CD4-positive, CD25-positive, alpha-beta regulatory T cell (primary cell): Measurements from ENCODE around the gene CIAO1. TPM values are rescaled to one million over a fixed set of nuclear protein-coding genes. Genes with fewer than 3 reads are reported as not detected.
"Not testable (repeated sequence)": the region's sequence is repeated elsewhere in the genome, so short reads cannot be mapped to it uniquely, and the experiment has no call there.

Experiments
- ATAC-seq, 2 donors: fragments of 150-1000 bp; cut with Tn5 transposase; one replicate each; pipeline ENCODE4 v1.10.0; 2021; ENCODE audit warnings: low read depth in 2 of 2, moderate number of reproducible peaks in 2 of 2, moderate library complexity in 1 of 2
- DNase-seq, 3 donors: peaks; one replicate each; pipeline versions ENCODE4 v3.0.0 to v3.0.0-alpha.2; 2012 to 2022; ENCODE audit warnings: mixed read lengths in 1 of 3
- H3K27ac ChIP-seq: one replicate; pipeline ENCODE4 v1.7.0; 2013; ENCODE audit warnings: mild to moderate bottlenecking, low read length; ENCODE audit not compliant: insufficient read depth, poor library complexity, severe bottlenecking
- H3K27me3 ChIP-seq: one replicate; pipeline ENCODE4 v1.7.0; 2013; ENCODE audit warnings: low read length; ENCODE audit not compliant: control insufficient read depth, insufficient read depth
- H3K36me3 ChIP-seq: one replicate; pipeline ENCODE4 v1.7.0; 2013; ENCODE audit warnings: mild to moderate bottlenecking, low read length, moderate library complexity; ENCODE audit not compliant: control insufficient read depth, insufficient read depth
- H3K4me1 ChIP-seq: 2 replicates; pipeline ENCODE4 v1.7.0; 2013; ENCODE audit warnings: mild to moderate bottlenecking, low read length; ENCODE audit not compliant: insufficient read depth, control insufficient read depth, poor library complexity, severe bottlenecking
- H3K4me3 ChIP-seq: one replicate; pipeline ENCODE4 v1.7.0; 2013; ENCODE audit warnings: low read depth, mild to moderate bottlenecking, low read length, moderate library complexity
- H3K9me3 ChIP-seq, 2 experiments: 1 replicate in 1 of 2; 2 replicates in 1 of 2; pipeline ENCODE4 v1.7.0; 2013; ENCODE audit warnings: low read length in 2 of 2, mild to moderate bottlenecking in 1 of 2, moderate library complexity in 1 of 2; ENCODE audit not compliant: control insufficient read depth in 2 of 2
- H3K27ac Mint-ChIP-seq, 3 donors: one replicate each; pipeline ENCODE4 v1.8.0; 2020 to 2022; ENCODE audit warnings: mild to moderate bottlenecking in 3 of 3, mixed read lengths in 3 of 3, moderate library complexity in 2 of 3
- H3K27me3 Mint-ChIP-seq: one replicate; pipeline ENCODE4 v1.8.0; 2022; ENCODE audit warnings: mild to moderate bottlenecking, mixed read lengths
- H3K36me3 Mint-ChIP-seq: one replicate; pipeline ENCODE4 v1.8.0; 2020; ENCODE audit warnings: mixed read lengths
- H3K4me1 Mint-ChIP-seq, 4 donors: one replicate each; pipeline ENCODE4 v1.8.0; 2020 to 2022; ENCODE audit warnings: mixed read lengths in 4 of 4, mild to moderate bottlenecking in 1 of 4
- H3K4me3 Mint-ChIP-seq, 4 donors: one replicate each; pipeline ENCODE4 v1.8.0; 2020 to 2022; ENCODE audit warnings: mild to moderate bottlenecking in 4 of 4, mixed read lengths in 4 of 4, moderate library complexity in 3 of 4
- H3K9me3 Mint-ChIP-seq, 7 donors: one replicate each; pipeline ENCODE4 v1.8.0; 2020 to 2022; ENCODE audit warnings: mixed read lengths in 7 of 7, mild to moderate bottlenecking in 3 of 7, moderate library complexity in 2 of 7
- polyA plus RNA-seq, 4 donors: library from polyadenylated mRNA; unstranded; fragments of 300-500 nt; fragmentation: Illumina TruSeq; gene quantifications; one replicate each; pipeline ENCODE4 v1.2.3, GENCODE V29; 2021
- total RNA-seq: library from RNA; stranded (reverse); gene quantifications from one replicate; pipeline ENCODE4 v1.2.3, GENCODE V29; 2022

Gene CIAO1
- total and polyA plus RNA-seq, 5 donors from 2014 or later: 60.3 to 102 (median 90.0) TPM

GRCh38 chr2:96287273-96287856 is 21.3 kb downstream of the CIAO1 start:
- no peak overlapping the region for H3K4me3 ChIP-seq
- peaks cover 0 to 4% (median 0%) of the 10 kb centered on the region in 4 donors for H3K4me1 Mint-ChIP-seq
- ATAC-seq: no peak
- no peaks in the 10 kb centered on the region for H3K4me1 ChIP-seq
- H3K36me3 ChIP-seq: peaks cover 99% of the 10 kb centered on the region
- peaks cover 60% of the 10 kb centered on the region for H3K36me3 Mint-ChIP-seq
- H3K27ac ChIP-seq: no peak overlapping the region
- H3K9me3 Mint-ChIP-seq: no peaks in the 10 kb centered on the region
- no peaks in the 10 kb centered on the region for H3K27me3 ChIP-seq
- H3K27me3 Mint-ChIP-seq: no peaks in the 10 kb centered on the region
- H3K4me3 Mint-ChIP-seq: peak overlapping the region in 1 of 4 donors; percentile 32
- peak overlapping the region in 1 of 3 donors; percentile 52 for H3K27ac Mint-ChIP-seq
- no peak for DNase-seq
- no peaks in the 10 kb centered on the region for H3K9me3 ChIP-seq

- H3K27ac ChIP-seq: no peak overlapping the region
- Mint-ChIP-seq H3K9me3 (no peaks in the 10 kb centered on the region), H3K4me1 (peaks cover 0 to 5% (median 2%) of the 10 kb centered on the region in 4 donors), H3K4me3 (no peak overlapping the region), H3K36me3 (peaks cover 74% of the 10 kb centered on the region), H3K27ac (no peak overlapping the region), H3K27me3 (no peaks in the 10 kb centered on the region)
- DNase-seq (no peak), ATAC-seq (no peak)
- H3K4me3 ChIP-seq: no peak overlapping the region
- no peaks in the 10 kb centered on the region for H3K27me3 ChIP-seq
- peaks cover 99% of the 10 kb centered on the region for H3K36me3 ChIP-seq
- no peaks in the 10 kb centered on the region for H3K4me1 ChIP-seq
- H3K9me3 ChIP-seq: no peaks in the 10 kb centered on the region
Measured at GRCh38 chr2:96291751-96292150, 25.7 kb downstream of the CIAO1 start.

GRCh38 chr2:96294271-96294670 is 28.2 kb downstream of the CIAO1 start:
- H3K4me1 ChIP-seq, DNase-seq, H3K9me3 Mint-ChIP-seq, H3K4me3 ChIP-seq, H3K27me3 Mint-ChIP-seq, ATAC-seq, H3K27ac ChIP-seq, H3K9me3 ChIP-seq, H3K4me3 Mint-ChIP-seq, H3K27ac Mint-ChIP-seq, H3K27me3 ChIP-seq: not testable (repeated sequence)
- H3K36me3 ChIP-seq: peaks cover 99% of the 10 kb centered on the region
- Mint-ChIP-seq H3K36me3 (peaks cover 75% of the 10 kb centered on the region), H3K4me1 (peaks cover 0 to 13% (median 6%) of the 10 kb centered on the region in 4 donors)

- no peaks in the 10 kb centered on the region for H3K9me3 Mint-ChIP-seq
- H3K27ac Mint-ChIP-seq: no peak overlapping the region
- H3K36me3 ChIP-seq: peaks cover 98% of the 10 kb centered on the region
- DNase-seq (no peak), ATAC-seq (no peak)
- H3K4me3 ChIP-seq: no peak overlapping the region
- no peaks in the 10 kb centered on the region for H3K27me3 ChIP-seq
- H3K27me3 Mint-ChIP-seq: no peaks in the 10 kb centered on the region
- H3K9me3 ChIP-seq: no peaks in the 10 kb centered on the region
- peak overlapping the region in 1 of 4 donors; percentile 33 for H3K4me3 Mint-ChIP-seq
- peaks cover 8% of the 10 kb centered on the region for H3K4me1 ChIP-seq
- no peak overlapping the region for H3K27ac ChIP-seq
- peaks cover 8 to 27% (median 21%) of the 10 kb centered on the region in 4 donors for H3K4me1 Mint-ChIP-seq
- peaks cover 68% of the 10 kb centered on the region for H3K36me3 Mint-ChIP-seq
Measured at GRCh38 chr2:96296925-96297324, 30.9 kb downstream of the CIAO1 start.

- Mint-ChIP-seq H3K4me1 (peaks cover 28 to 73% (median 56%) of the 10 kb centered on the region in 4 donors), H3K27me3 (no peaks in the 10 kb centered on the region), H3K27ac (peak overlapping the region in 2 of 3 donors; percentile 62 to 84), H3K36me3 (peaks cover 64% of the 10 kb centered on the region), H3K9me3 (no peaks in the 10 kb centered on the region), H3K4me3 (peak overlapping the region in 2 of 4 donors; percentile 2 to 100)
- no peak for DNase-seq
- Histone ChIP-seq H3K27me3 (no peaks in the 10 kb centered on the region), H3K4me1 (peaks cover 49% of the 10 kb centered on the region), H3K36me3 (peaks cover 70% of the 10 kb centered on the region), H3K9me3 (no peaks in the 10 kb centered on the region), H3K4me3 (peak overlapping the region; percentile 27), H3K27ac (no peak overlapping the region)
- ATAC-seq: no peak
Measured at GRCh38 chr2:96301865-96302264, 35.8 kb downstream of the CIAO1 start.

- Mint-ChIP-seq H3K4me1 (peaks cover 31 to 65% (median 50%) of the 10 kb centered on the region in 4 donors), H3K36me3 (peaks cover 38% of the 10 kb centered on the region), H3K9me3 (no peaks in the 10 kb centered on the region), H3K4me3 (peak overlapping the region; percentile 96 to 100 (median 98)), H3K27me3 (no peaks in the 10 kb centered on the region), H3K27ac (peak overlapping the region; percentile 99 to 100 (median 99))
- H3K4me3 ChIP-seq: peak overlapping the region; percentile 94
- no peak for ATAC-seq
- H3K9me3 ChIP-seq: no peaks in the 10 kb centered on the region
- peaks cover 49% of the 10 kb centered on the region for H3K4me1 ChIP-seq
- H3K27me3 ChIP-seq: no peaks in the 10 kb centered on the region
- DNase-seq: no peak
- peaks cover 42% of the 10 kb centered on the region for H3K36me3 ChIP-seq
- H3K27ac ChIP-seq: peak overlapping the region; percentile 97
Measured at GRCh38 chr2:96304606-96305005, 38.6 kb downstream of the CIAO1 start.

GRCh38 chr2:96305091-96305978 is 39.3 kb downstream of the CIAO1 start, which contains the start of gene SNRNP200:
Gene SNRNP200, minus strand, starts transcription at chr2:96305546. Its CDS starts 109 bp downstream, at chr2:96305437.
- Mint-ChIP-seq H3K4me1 (peaks cover 35 to 64% (median 50%) of the 10 kb centered on the region in 4 donors), H3K27me3 (no peaks in the 10 kb centered on the region)

More at GRCh38 chr2:96305091-96305978, 39.3 kb downstream of the CIAO1 start, which contains the start of gene SNRNP200:
- H3K36me3 ChIP-seq: peaks cover 35% of the 10 kb centered on the region
- DNase-seq: peak; percentile 90 to 94 (median 90)
- peak within 1 kb of the TSS; percentile 94 for H3K4me3 ChIP-seq
- peak within 1 kb of the TSS; percentile 97 for H3K27ac ChIP-seq
- Mint-ChIP-seq H3K9me3 (no peaks in the 10 kb centered on the region), H3K36me3 (peaks cover 38% of the 10 kb centered on the region), H3K27ac (peak within 1 kb of the TSS; percentile 99 to 100 (median 99)), H3K4me3 (peak within 1 kb of the TSS; percentile 96 to 100 (median 98))
- no peaks in the 10 kb centered on the region for H3K27me3 ChIP-seq
- no peaks in the 10 kb centered on the region for H3K9me3 ChIP-seq
- peak; percentile 91 to 94 for ATAC-seq
- H3K4me1 ChIP-seq: peaks cover 45% of the 10 kb centered on the region
